DOHH2 (cell line): ENCODE results near the gene TP53AIP1.
"Not testable (repeated sequence)": the region's sequence is repeated elsewhere in the genome, so short reads cannot be mapped to it uniquely, and the experiment has no call there.

Experiments used
- H3F3A ChIP-seq: fragments of 200-600 bp; sonication (generic), shearing (Covaris generic); 2 replicates; pipeline ENCODE4 v1.6.0; 2016; ENCODE audit warnings: antibody characterized with exemption, mild to moderate bottlenecking; ENCODE audit not compliant: control insufficient read depth, insufficient read depth
- H3K27ac ChIP-seq: fragments of 200-600 bp; sonication (generic); 2 replicates; pipeline ENCODE4 v1.5.1; 2014; ENCODE audit warnings: low read depth, mild to moderate bottlenecking, low read length, moderate library complexity
- H3K27me3 ChIP-seq: fragments of 200-600 bp; sonication (generic); 2 replicates; pipeline ENCODE4 v1.6.1; 2014; ENCODE audit warnings: mild to moderate bottlenecking, low read length, mixed read lengths; ENCODE audit not compliant: control insufficient read depth
- H3K36me3 ChIP-seq: fragments of 200-600 bp; sonication (generic); 2 replicates; pipeline ENCODE4 v1.6.1; 2014; ENCODE audit warnings: mild to moderate bottlenecking, low read length, moderate library complexity, mixed read lengths; ENCODE audit not compliant: control insufficient read depth
- H3K4me1 ChIP-seq: fragments of 200-600 bp; sonication (generic); 2 replicates; pipeline ENCODE4 v1.6.1; 2014; ENCODE audit warnings: mild to moderate bottlenecking, low read length, mixed read lengths; ENCODE audit not compliant: control insufficient read depth
- H3K4me2 ChIP-seq: fragments of 200-600 bp; sonication (generic); 2 replicates; pipeline ENCODE4 v1.6.0; 2014; ENCODE audit warnings: mild to moderate bottlenecking, low read length, moderate library complexity
- H3K4me3 ChIP-seq: fragments of 200-600 bp; sonication (generic); 2 replicates; pipeline ENCODE4 v1.5.1; 2014; ENCODE audit warnings: mild to moderate bottlenecking, low read length, mixed read lengths
- H3K79me2 ChIP-seq: fragments of 200-600 bp; sonication (generic); 2 replicates; pipeline ENCODE4 v1.6.1; 2014; ENCODE audit warnings: mild to moderate bottlenecking, low read length, mixed read lengths; ENCODE audit not compliant: control insufficient read depth
- H3K9me2 ChIP-seq: fragments of 200-600 bp; sonication (generic); replicated peaks from 2 replicates; pipeline ENCODE4 v1.6.1; 2014; ENCODE audit warnings: mild to moderate bottlenecking, low read length, mixed read lengths; ENCODE audit not compliant: control insufficient read depth
- H3K9me3 ChIP-seq: fragments of 200-600 bp; sonication (generic); 2 replicates; pipeline ENCODE4 v1.6.1; 2014; ENCODE audit warnings: antibody characterized with exemption, low read length, mixed read lengths; ENCODE audit not compliant: control insufficient read depth, insufficient read depth
- H4K20me1 ChIP-seq: fragments of 200-600 bp; sonication (generic); 2 replicates; pipeline ENCODE4 v1.6.0; 2014; ENCODE audit warnings: low read depth, mild to moderate bottlenecking, antibody characterized with exemption, low read length, moderate library complexity; ENCODE audit not compliant: control insufficient read depth, insufficient read depth
- EZH2phosphoT487 ChIP-seq: fragments of 200-600 bp; sonication (generic); IDR thresholded peaks from 2 replicates; pipeline ENCODE4 v1.6.1; 2017; ENCODE audit warnings: borderline replicate concordance, mild to moderate bottlenecking, antibody characterized with exemption, low read length, moderate library complexity, mixed read lengths
- TF ChIP-seq, protein P1 (sequence below): fragments of 200-600 bp; sonication (generic); IDR thresholded peaks from one replicate; pipeline ENCODE4 v1.5.1; 2014; ENCODE audit warnings: antibody characterized with exemption, mild to moderate bottlenecking, low read depth, low read length; ENCODE audit not compliant: poor library complexity, severe bottlenecking

Gene TP53AIP1

DNA sequence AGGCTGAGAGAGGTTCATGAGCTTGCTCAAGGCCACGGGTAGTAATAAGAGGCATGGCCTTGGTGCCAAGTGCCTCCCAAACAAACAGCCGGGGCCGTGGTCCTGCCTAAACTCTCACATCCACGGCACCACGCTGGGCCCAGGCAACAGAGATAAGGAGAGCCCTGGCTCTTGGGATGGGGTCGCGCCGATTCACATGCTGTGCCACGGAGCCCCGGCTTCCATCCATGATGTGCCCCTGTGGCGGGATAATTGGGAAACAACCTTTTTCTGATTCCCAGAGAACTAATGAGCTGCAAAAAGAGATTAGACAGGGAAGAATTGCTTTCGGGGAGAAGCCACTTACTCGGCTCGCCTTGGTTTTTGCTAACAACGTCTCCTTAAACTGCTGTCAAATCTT, 22.0 kb downstream of the TP53AIP1 start:
- peaks cover 13% of the 10 kb centered on the region; the same call in 1 of the 2 replicates for H3K27me3 ChIP-seq
- TF ChIP-seq, protein P1, sequence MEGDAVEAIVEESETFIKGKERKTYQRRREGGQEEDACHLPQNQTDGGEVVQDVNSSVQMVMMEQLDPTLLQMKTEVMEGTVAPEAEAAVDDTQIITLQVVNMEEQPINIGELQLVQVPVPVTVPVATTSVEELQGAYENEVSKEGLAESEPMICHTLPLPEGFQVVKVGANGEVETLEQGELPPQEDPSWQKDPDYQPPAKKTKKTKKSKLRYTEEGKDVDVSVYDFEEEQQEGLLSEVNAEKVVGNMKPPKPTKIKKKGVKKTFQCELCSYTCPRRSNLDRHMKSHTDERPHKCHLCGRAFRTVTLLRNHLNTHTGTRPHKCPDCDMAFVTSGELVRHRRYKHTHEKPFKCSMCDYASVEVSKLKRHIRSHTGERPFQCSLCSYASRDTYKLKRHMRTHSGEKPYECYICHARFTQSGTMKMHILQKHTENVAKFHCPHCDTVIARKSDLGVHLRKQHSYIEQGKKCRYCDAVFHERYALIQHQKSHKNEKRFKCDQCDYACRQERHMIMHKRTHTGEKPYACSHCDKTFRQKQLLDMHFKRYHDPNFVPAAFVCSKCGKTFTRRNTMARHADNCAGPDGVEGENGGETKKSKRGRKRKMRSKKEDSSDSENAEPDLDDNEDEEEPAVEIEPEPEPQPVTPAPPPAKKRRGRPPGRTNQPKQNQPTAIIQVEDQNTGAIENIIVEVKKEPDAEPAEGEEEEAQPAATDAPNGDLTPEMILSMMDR: no peak
- no peak for TF ChIP-seq EZH2phosphoT487
- H3K79me2 ChIP-seq: no peaks in the 10 kb centered on the region
- H3K36me3 ChIP-seq: no peaks in the 10 kb centered on the region
- H4K20me1 ChIP-seq: no peaks in the 10 kb centered on the region
- H3F3A ChIP-seq: no peaks in the 10 kb centered on the region
- H3K4me2 ChIP-seq: no peak overlapping the region
- H3K27ac ChIP-seq: no peak overlapping the region
- no peaks in the 10 kb centered on the region for H3K4me1 ChIP-seq
- no peaks in the 10 kb centered on the region for H3K9me3 ChIP-seq
- H3K9me2 ChIP-seq: no peaks in the 10 kb centered on the region
- no peak overlapping the region for H3K4me3 ChIP-seq

DNA sequence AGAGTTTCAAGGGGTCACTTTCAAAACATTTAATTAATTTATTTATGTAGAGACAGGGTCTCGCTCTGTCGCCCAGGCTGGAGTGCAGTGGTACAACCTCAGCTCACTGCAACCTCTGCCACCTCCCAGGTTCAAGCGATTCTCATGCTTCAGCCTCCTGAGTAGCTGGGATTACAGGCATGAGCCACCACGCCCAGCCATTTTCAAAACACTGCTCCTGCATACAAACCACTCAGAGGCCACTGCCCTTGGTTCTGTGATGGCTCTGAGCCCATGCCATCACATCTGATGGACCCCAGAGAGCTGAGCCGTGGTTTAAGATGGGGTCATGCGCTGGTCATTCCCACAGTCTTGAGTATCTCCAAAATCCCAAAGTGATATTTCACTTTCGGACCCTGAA, 23.0 kb downstream of the TP53AIP1 start:
- H3K9me2 ChIP-seq, H3K4me3 ChIP-seq, H3K4me1 ChIP-seq, H3K27me3 ChIP-seq, H3K79me2 ChIP-seq, H3K4me2 ChIP-seq, H3F3A ChIP-seq, H3K9me3 ChIP-seq, H3K27ac ChIP-seq, H4K20me1 ChIP-seq, H3K36me3 ChIP-seq: not testable (repeated sequence)

DNA sequence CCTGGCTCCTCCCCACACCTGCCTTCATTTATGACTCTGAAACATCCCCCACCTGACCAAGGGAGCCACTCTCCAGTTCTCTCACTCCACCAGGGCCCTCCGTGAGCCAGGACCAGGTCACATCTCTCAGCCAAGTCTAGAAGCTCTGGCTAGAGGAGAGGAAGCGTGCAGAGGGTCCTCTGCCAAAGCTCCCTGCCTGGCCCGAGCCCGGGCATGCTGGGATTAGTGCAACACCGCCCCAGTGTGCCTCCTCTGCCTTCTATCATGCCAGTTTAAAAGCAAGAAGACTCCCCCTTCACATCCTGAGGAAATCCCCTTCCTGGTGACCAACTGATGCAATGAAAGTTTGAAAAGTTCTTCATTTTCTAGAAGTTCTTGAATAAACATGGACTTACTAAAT, 23.5 kb downstream of the TP53AIP1 start:
- Histone ChIP-seq H3K9me2 (no peaks in the 10 kb centered on the region), H3F3A (no peaks in the 10 kb centered on the region), H3K4me1 (no peaks in the 10 kb centered on the region), H4K20me1 (no peaks in the 10 kb centered on the region), H3K79me2 (no peaks in the 10 kb centered on the region), H3K9me3 (no peaks in the 10 kb centered on the region), H3K27ac (no peak overlapping the region), H3K4me2 (no peak overlapping the region), H3K27me3 (peaks cover 8% of the 10 kb centered on the region; the same call in 1 of the 2 replicates), H3K36me3 (no peaks in the 10 kb centered on the region), H3K4me3 (no peak overlapping the region)
- TF ChIP-seq, protein P1: no peak
- no peak for TF ChIP-seq EZH2phosphoT487

DNA sequence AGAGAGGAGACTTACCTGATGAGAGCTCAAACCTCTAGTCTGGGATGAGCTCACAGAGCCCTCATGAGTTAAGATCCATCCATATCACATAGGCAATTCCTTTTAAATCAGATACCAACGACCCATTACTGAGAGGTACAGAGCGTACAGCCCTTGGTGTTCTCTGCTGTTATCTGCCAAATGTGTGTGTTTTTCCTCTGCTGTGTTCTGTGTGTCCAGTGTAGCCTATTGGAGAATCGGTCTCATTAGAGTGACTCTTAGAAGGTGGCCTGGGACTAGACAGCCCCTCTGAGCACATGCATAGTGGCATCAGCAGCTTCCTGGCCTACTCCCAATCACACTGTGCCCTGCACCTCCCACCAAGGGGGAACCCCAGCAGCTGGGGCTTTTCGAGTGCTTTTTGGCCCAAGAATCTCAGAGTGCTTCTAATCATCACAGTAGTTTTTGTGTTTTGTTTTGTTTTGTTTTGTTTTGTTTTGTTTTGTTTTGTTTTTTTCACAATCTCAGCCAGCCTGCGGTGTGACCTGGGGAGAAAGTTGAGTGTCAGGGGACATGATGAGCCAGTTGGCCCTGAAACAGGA, 25.4 kb downstream of the TP53AIP1 start:
- TF ChIP-seq, protein P1: no peak
- TF ChIP-seq EZH2phosphoT487: no peak
- no peaks in the 10 kb centered on the region for H3K36me3 ChIP-seq
- H3K9me2 ChIP-seq: no peaks in the 10 kb centered on the region
- no peaks in the 10 kb centered on the region for H4K20me1 ChIP-seq
- no peaks in the 10 kb centered on the region for H3F3A ChIP-seq
- H3K79me2 ChIP-seq: no peaks in the 10 kb centered on the region
- H3K4me2 ChIP-seq: no peak overlapping the region
- no peaks in the 10 kb centered on the region for H3K9me3 ChIP-seq
- no peak overlapping the region for H3K27ac ChIP-seq
- 0 out of 2 replicates have a peak, but pooled peaks cover 3% of the 10 kb centered on the region for H3K27me3 ChIP-seq
- no peak overlapping the region for H3K4me3 ChIP-seq
- no peaks in the 10 kb centered on the region for H3K4me1 ChIP-seq
